PC-3 (cell line): Measurements from ENCODE around the gene MICOS13. TPM values are rescaled to one million over a fixed set of nuclear protein-coding genes. Genes with fewer than 3 reads are reported as not detected.

Experiments
- ATAC-seq: fragments of 200-7000 bp; cut with Tn5 transposase; 2 replicates; pipeline ENCODE4 v1.9.1; 2020; ENCODE audit warnings: mild to moderate bottlenecking, moderate library complexity
- BruUV-seq: library from RNA; stranded (reverse); fragments of 400-500 nt; replicated peaks from 2 replicates; lab custom pipeline; 2021; lab: Mats Ljungman, UMichigan
- CTCF ChIA-PET: fragments of 300-600 bp; sonication (Branson Sonifier 250); formaldehyde crosslinking; loops from one replicate; lab custom pipeline; 2022; ENCODE audit warnings: antibody characterized with exemption; lab: Charles Lee
- POLR2A ChIA-PET: fragments of 300-600 bp; sonication (Branson Sonifier 250); formaldehyde crosslinking; loops from one replicate; lab custom pipeline; 2022; ENCODE audit warnings: antibody characterized with exemption; ENCODE audit not compliant: unreplicated experiment; lab: Charles Lee
- DNase-seq: peaks from one replicate; pipeline ENCODE4 v3.0.0-alpha.2; 2015
- H2AFZ ChIP-seq: fragments of 300-600 bp; sonication (generic); 2 replicates; pipeline ENCODE4 v1.6.0; 2016; ENCODE audit warnings: antibody characterized with exemption, low read length
- H3F3A ChIP-seq: fragments of 300-600 bp; sonication (generic); one replicate; pipeline ENCODE4 v1.6.0; 2017; ENCODE audit warnings: antibody characterized with exemption, low read length, control low read depth, mild to moderate bottlenecking; ENCODE audit not compliant: unreplicated experiment
- H3K27ac ChIP-seq: fragments of 300-600 bp; sonication (generic); 2 replicates; pipeline ENCODE4 v1.5.1; 2016; ENCODE audit warnings: mild to moderate bottlenecking, low read length
- H3K27me3 ChIP-seq: fragments of 300-600 bp; sonication (generic); 2 replicates; pipeline ENCODE4 v1.6.1; 2016; ENCODE audit warnings: low read length, mixed read lengths
- H3K36me3 ChIP-seq: fragments of 300-600 bp; sonication (generic); 2 replicates; pipeline ENCODE4 v1.6.1; 2016; ENCODE audit warnings: low read depth, mixed run types, low read length, mixed read lengths
- H3K4me1 ChIP-seq: fragments of 300-600 bp; sonication (generic); 2 replicates; pipeline ENCODE4 v1.5.1; 2016; ENCODE audit warnings: low read length; ENCODE audit not compliant: insufficient read depth
- H3K4me2 ChIP-seq: fragments of 300-600 bp; sonication (generic); 2 replicates; pipeline ENCODE4 v1.6.0; 2016; ENCODE audit warnings: low read length
- H3K4me3 ChIP-seq: fragments of 300-600 bp; sonication (generic); 2 replicates; pipeline ENCODE4 v1.5.1; 2016; ENCODE audit warnings: mild to moderate bottlenecking, low read length, mixed read lengths
- H3K79me2 ChIP-seq: fragments of 300-600 bp; sonication (generic); 2 replicates; pipeline ENCODE4 v1.6.1; 2017; ENCODE audit warnings: low read length, mixed read lengths
- H3K9ac ChIP-seq: fragments of 300-600 bp; sonication (generic); 2 replicates; pipeline ENCODE4 v1.6.0; 2016; ENCODE audit warnings: mild to moderate bottlenecking, low read length
- H3K9me2 ChIP-seq: fragments of 300-600 bp; sonication (generic); replicated peaks from 2 replicates; pipeline ENCODE4 v1.6.1; 2016; ENCODE audit warnings: mixed run types, low read length, mixed read lengths
- H3K9me3 ChIP-seq: fragments of 300-600 bp; sonication (generic); 2 replicates; pipeline ENCODE4 v1.6.1; 2016; ENCODE audit warnings: low read length, mixed read lengths
- H4K20me1 ChIP-seq: fragments of 300-600 bp; sonication (generic); 2 replicates; pipeline ENCODE4 v1.6.1; 2016; ENCODE audit warnings: low read length, mixed read lengths
- EZH2 ChIP-seq: fragments of 300-600 bp; sonication (generic); IDR thresholded peaks from one replicate; pipeline ENCODE4 v1.6.1; 2017; ENCODE audit warnings: antibody characterized with exemption, mild to moderate bottlenecking, low read length; ENCODE audit not compliant: unreplicated experiment
- EZH2phosphoT487 ChIP-seq: fragments of 300-600 bp; sonication (generic); IDR thresholded peaks from 2 replicates; pipeline ENCODE4 v1.6.1; 2018; ENCODE audit warnings: mild to moderate bottlenecking, antibody characterized with exemption, low read length, borderline replicate concordance
- intact Hi-C: fragments of 100-400 bp; cut with micrococcal nuclease; formaldehyde crosslinking; loops from 2 replicates; pipeline ENCODE4 v1.9.0; 2023
- total RNA-seq: library from RNA; depleted of rRNA; stranded (reverse); fragments of >200 nt; gene quantifications from 2 replicates; pipeline ENCODE4 v1.2.3, GENCODE V29; 2014
- TF ChIP-seq, protein P1 (sequence below): fragments of 300-600 bp; sonication (generic); conservative IDR thresholded peaks from 2 replicates; pipeline ENCODE4 v1.5.1; 2017; ENCODE audit warnings: antibody characterized with exemption, low read depth, mild to moderate bottlenecking, low read length

The MICOS13 gene
- total RNA-seq, 1 experiment from 2014 or later: 456 TPM

DNA sequence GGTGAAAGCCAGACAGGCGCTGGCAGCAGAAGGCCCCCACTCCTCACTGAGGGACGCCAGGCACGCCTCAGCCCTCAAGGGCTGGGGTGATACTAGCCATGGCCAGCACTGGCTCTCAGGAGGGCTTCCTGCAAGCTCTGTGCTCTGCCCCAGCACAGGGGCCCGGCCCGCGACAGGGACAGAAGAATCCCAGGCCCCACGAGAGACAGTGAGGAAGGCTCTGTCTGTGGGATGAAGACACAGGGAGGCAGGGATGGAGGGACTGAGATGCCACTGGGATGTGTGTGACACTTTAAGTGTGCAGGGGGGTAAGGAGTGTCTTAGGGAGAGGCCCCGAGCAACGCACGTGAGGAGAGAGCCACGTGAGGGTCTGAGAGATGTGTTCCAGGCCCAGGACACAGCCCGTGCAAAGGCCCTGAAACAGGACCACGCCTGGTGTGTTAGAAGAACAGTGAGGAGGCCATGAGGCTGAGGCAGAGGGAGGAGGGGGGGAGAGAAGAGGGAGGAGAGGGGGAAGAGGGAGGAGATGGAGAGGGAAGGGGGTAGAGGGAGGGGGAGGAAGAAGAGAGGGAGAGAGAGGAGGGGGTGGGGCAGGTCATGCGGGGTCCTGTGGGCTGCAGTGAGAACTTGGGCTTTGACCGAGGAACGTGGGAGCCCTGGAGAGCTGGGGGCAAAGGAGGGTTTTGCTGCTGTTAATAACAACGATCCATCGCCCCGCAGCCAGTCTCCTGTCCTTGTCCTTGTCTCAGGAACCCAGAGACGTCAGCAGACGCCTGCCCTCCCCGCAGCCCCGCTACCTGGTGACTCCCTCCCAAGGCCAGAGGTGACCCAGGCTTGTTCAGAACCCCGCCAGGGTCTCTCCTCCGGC lies 16.9 kb upstream of the MICOS13 start:
- BruUV-seq: no TSS peak
- POLR2A ChIA-PET: no interaction called here
- Histone ChIP-seq H3K4me2 (no peak overlapping the region), H4K20me1 (peaks cover 41% of the 10 kb centered on the region), H3K4me1 (peaks cover under 1% of the 10 kb centered on the region; the same call in 1 of the 2 replicates), H3K27ac (no peak overlapping the region), H3K27me3 (no peaks in the 10 kb centered on the region), H3K79me2 (peaks cover 31% of the 10 kb centered on the region), H3K9me2 (no peaks in the 10 kb centered on the region), H3F3A (peaks cover 9% of the 10 kb centered on the region), H3K9ac (no peak overlapping the region), H3K36me3 (peaks cover 61% of the 10 kb centered on the region), H3K4me3 (no peak overlapping the region), H3K9me3 (no peaks in the 10 kb centered on the region), H2AFZ (no peak overlapping the region)
- ATAC-seq (no peak), DNase-seq (no peak)
- CTCF ChIA-PET: no interaction called here
- intact Hi-C loops: no loop called here
- TF ChIP-seq, protein P1, sequence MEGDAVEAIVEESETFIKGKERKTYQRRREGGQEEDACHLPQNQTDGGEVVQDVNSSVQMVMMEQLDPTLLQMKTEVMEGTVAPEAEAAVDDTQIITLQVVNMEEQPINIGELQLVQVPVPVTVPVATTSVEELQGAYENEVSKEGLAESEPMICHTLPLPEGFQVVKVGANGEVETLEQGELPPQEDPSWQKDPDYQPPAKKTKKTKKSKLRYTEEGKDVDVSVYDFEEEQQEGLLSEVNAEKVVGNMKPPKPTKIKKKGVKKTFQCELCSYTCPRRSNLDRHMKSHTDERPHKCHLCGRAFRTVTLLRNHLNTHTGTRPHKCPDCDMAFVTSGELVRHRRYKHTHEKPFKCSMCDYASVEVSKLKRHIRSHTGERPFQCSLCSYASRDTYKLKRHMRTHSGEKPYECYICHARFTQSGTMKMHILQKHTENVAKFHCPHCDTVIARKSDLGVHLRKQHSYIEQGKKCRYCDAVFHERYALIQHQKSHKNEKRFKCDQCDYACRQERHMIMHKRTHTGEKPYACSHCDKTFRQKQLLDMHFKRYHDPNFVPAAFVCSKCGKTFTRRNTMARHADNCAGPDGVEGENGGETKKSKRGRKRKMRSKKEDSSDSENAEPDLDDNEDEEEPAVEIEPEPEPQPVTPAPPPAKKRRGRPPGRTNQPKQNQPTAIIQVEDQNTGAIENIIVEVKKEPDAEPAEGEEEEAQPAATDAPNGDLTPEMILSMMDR: no peak
- TF ChIP-seq EZH2phosphoT487 (no peak), EZH2 (no peak)

DNA sequence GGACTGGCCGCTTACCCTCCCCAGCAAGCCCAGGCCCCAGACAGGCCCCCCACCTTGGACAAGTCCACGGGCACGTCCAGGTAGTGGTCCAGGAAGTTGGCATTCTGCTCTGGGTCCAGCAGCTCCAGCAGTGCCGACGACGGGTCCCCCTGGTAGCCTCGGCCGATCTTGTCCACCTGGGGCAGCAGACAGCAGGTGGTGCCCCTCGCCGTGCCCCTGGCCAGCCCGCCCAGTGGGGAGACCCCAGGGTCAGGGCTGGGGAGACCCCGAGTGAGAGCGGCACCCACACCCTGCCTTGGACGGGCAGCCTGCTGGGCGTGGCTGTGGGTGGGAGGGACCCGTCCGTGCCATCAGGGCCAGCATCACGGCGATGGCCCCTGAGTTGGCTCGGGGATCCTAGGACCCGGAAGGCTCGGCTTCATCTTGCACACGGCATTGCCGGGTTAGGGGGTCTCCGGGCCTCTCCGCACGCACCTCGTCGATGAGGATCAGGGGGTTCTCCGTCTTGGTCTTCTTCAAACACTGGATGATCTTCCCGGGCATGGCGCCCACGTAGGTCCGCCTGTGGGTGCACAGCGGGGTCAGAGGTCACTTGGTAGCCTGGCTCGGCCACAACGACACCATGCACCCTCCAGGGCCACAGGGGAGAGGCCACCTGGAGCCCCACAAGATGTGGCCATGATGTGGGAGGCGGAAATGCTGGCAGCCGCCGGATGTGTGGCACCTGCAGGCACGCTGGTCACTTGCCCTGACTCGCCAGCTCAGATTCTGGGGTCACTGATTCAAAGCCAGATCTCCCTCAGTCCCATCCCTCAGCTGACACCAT lies 16.1 kb upstream of the MICOS13 start:
- Histone ChIP-seq H3K79me2 (peaks cover 39% of the 10 kb centered on the region), H3F3A (peaks cover 14% of the 10 kb centered on the region), H3K27ac (no peak overlapping the region), H3K9me3 (no peaks in the 10 kb centered on the region), H3K27me3 (no peaks in the 10 kb centered on the region), H3K36me3 (peaks cover 69% of the 10 kb centered on the region), H2AFZ (no peak overlapping the region), H4K20me1 (peaks cover 48% of the 10 kb centered on the region), H3K4me3 (no peak overlapping the region), H3K9ac (no peak overlapping the region), H3K9me2 (no peaks in the 10 kb centered on the region), H3K4me1 (peaks cover 7% of the 10 kb centered on the region), H3K4me2 (no peak overlapping the region)
- BruUV-seq: no TSS peak
- POLR2A ChIA-PET: interaction anchor here (0.8 kb wide), 1 partner anchor 1441 kb away, joined by 4 read pairs; no protein-coding TSS in a partner anchor
- CTCF ChIA-PET: no interaction called here
- no peak for ATAC-seq
- TF ChIP-seq EZH2phosphoT487 (no peak), EZH2 (no peak)
- TF ChIP-seq, protein P1: no peak
- DNase-seq: no peak
- intact Hi-C loops: no loop called here
